Measurements from ENCODE around the gene LPIN2. TPM values are rescaled to one million over a fixed set of nuclear protein-coding genes. Genes with fewer than 3 reads are reported as not detected.

LPIN2 gene
- total RNA-seq, 1 experiment from 2014 or later: 10.4 TPM

GRCh38 chr18:2984703-2985261 is 28.2 kb downstream of the LPIN2 start:
- DNase-seq (ENCODE audit: extremely low read depth, low read depth): no peak

- DNase-seq (ENCODE audit: extremely low read depth, low read depth): no peak
These were observed 28.9 kb downstream of the LPIN2 start for GRCh38 chr18:2984091-2984490.

GRCh38 chr18:2983296-2983695 is 29.6 kb downstream of the LPIN2 start:
- no peak for DNase-seq (ENCODE audit: extremely low read depth, low read depth)

GRCh38 chr18:2982452-2983269 is 30.3 kb downstream of the LPIN2 start:
- DNase-seq (ENCODE audit: extremely low read depth, low read depth): no peak

- no peak for DNase-seq (ENCODE audit: extremely low read depth, low read depth)
These were observed 30.9 kb downstream of the LPIN2 start for GRCh38 chr18:2982022-2982421.

- DNase-seq (ENCODE audit: extremely low read depth, low read depth): no peak
These were observed 31.7 kb downstream of the LPIN2 start for GRCh38 chr18:2981212-2981728.

- DNase-seq (ENCODE audit: extremely low read depth, low read depth): no peak
These were observed 32.8 kb downstream of the LPIN2 start for GRCh38 chr18:2979871-2980790.

- DNase-seq (ENCODE audit: extremely low read depth, low read depth): no peak
These were observed 33.8 kb downstream of the LPIN2 start for GRCh38 chr18:2979129-2979528.

GRCh38 chr18:2978661-2979106 is 34.3 kb downstream of the LPIN2 start:
- DNase-seq (ENCODE audit: extremely low read depth, low read depth): no peak

GRCh38 chr18:2978208-2978607 is 34.7 kb downstream of the LPIN2 start:
- DNase-seq (ENCODE audit: extremely low read depth, low read depth): no peak

- DNase-seq (ENCODE audit: extremely low read depth, low read depth): no peak
These were observed 36.5 kb downstream of the LPIN2 start for GRCh38 chr18:2976218-2977132.

GRCh38 chr18:2974731-2975130 is 38.2 kb downstream of the LPIN2 start:
- no peak for DNase-seq (ENCODE audit: extremely low read depth, low read depth)

- DNase-seq (ENCODE audit: extremely low read depth, low read depth): no peak
These were observed 41.0 kb downstream of the LPIN2 start for GRCh38 chr18:2971741-2972552.

GRCh38 chr18:2970772-2971659 is 41.9 kb downstream of the LPIN2 start:
- DNase-seq (ENCODE audit: extremely low read depth, low read depth): no peak

- no peak for DNase-seq (ENCODE audit: extremely low read depth, low read depth)
These were observed 42.6 kb downstream of the LPIN2 start for GRCh38 chr18:2970344-2970743.

GRCh38 chr18:2969695-2970094 is 43.2 kb downstream of the LPIN2 start:
- no peak for DNase-seq (ENCODE audit: extremely low read depth, low read depth)

- no peak for DNase-seq (ENCODE audit: extremely low read depth, low read depth)
These were observed 44.3 kb downstream of the LPIN2 start for GRCh38 chr18:2968606-2969005.

- DNase-seq (ENCODE audit: extremely low read depth, low read depth): no peak
These were observed 45.1 kb downstream of the LPIN2 start for GRCh38 chr18:2967820-2968219.
